H1 (cell line): ENCODE measurements around the gene C2CD3.

Experiments
- BRCA1 ChIP-seq: IDR thresholded peaks from 2 replicates; pipeline ENCODE4 v1.6.1; 2012; ENCODE audit warnings: low read depth, low read length, improper control_type of control experiment
- EP300 ChIP-seq, 2 experiments: IDR thresholded peaks; 1 replicate in 1 of 2; 2 replicates in 1 of 2; pipeline ENCODE4 v1.6.1; 2011 to 2012; ENCODE audit warnings: low read depth in 2 of 2, low read length in 2 of 2, mild to moderate bottlenecking in 2 of 2, borderline replicate concordance in 1 of 2, inconsistent platforms in 1 of 2, moderate library complexity in 1 of 2
- EZH2 ChIP-seq: fragments of 200-600 bp; sonication (generic); IDR thresholded peaks from 2 replicates; pipeline ENCODE4 v1.7.1; 2012; ENCODE audit warnings: low read depth, mild to moderate bottlenecking, moderate library complexity, low read length, inconsistent platforms; ENCODE audit not compliant: severe bottlenecking
- GABPA ChIP-seq: IDR thresholded peaks from 2 replicates; pipeline ENCODE4 v1.6.1; 2011; ENCODE audit warnings: mild to moderate bottlenecking, low read length, moderate library complexity, borderline replicate concordance; ENCODE audit not compliant: insufficient read depth
- HDAC6 ChIP-seq: IDR thresholded peaks from one replicate; pipeline ENCODE4 v1.7.1; 2012; ENCODE audit warnings: low read depth, mild to moderate bottlenecking, inconsistent platforms, low read length, moderate library complexity
- JUND ChIP-seq: IDR thresholded peaks from 2 replicates; pipeline ENCODE4 v1.6.1; 2011; ENCODE audit warnings: mild to moderate bottlenecking, improper control_type of control experiment, low read length
- POLR2A ChIP-seq, 2 experiments: IDR thresholded peaks; 1 replicate in 1 of 2; 2 replicates in 1 of 2; pipeline ENCODE4 v1.6.1; 2011; ENCODE audit warnings: low read depth in 2 of 2, low read length in 2 of 2, mild to moderate bottlenecking in 2 of 2; ENCODE audit errors: control extremely low read depth in 1 of 2
- SUZ12 ChIP-seq: fragments of 200-600 bp; sonication (generic); IDR thresholded peaks from 2 replicates; pipeline ENCODE4 v1.6.1; 2012; ENCODE audit warnings: mild to moderate bottlenecking, inconsistent platforms, low read length, moderate library complexity, mixed read lengths
- TAF1 ChIP-seq: IDR thresholded peaks from 2 replicates; pipeline ENCODE4 v1.6.1; 2011; ENCODE audit warnings: mild to moderate bottlenecking, low read depth, low read length
- TF ChIP-seq, protein P1 (sequence below), 3 experiments: IDR thresholded peaks; 1 replicate in 2 of 3; 2 replicates in 1 of 3; pipeline versions ENCODE4 v1.5.1 to v1.6.1; 2011; ENCODE audit warnings: low read length in 3 of 3, mild to moderate bottlenecking in 3 of 3, inconsistent platforms in 2 of 3, low read depth in 1 of 3, moderate library complexity in 1 of 3; ENCODE audit not compliant: insufficient read depth in 1 of 3; ENCODE audit errors: control extremely low read depth in 1 of 3
- TF ChIP-seq, protein P2 (sequence below): IDR thresholded peaks from 2 replicates; pipeline ENCODE4 v1.6.1; 2011; ENCODE audit warnings: low read depth, mild to moderate bottlenecking, low read length; ENCODE audit not compliant: insufficient read depth

DNA sequence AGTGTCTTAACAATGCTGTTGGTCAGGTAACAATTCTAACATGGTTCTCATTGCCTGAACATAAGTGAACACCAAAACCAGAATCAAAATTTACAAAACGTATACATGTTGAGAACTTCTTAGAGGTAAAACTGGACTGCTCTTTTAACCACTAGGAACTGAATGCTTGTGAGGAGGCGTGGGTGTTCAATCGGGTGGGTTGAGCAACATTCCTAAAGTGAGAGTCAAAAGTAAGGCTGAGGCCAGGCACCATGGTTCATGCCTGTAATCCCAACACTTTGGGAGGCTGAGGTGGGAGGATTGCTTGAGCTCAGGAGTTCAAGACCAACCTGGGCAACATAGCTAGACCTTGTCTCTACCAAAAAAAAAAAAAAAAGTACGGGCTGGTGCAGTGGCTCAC, 11.8 kb upstream of the C2CD3 start:
- no peak for TF ChIP-seq GABPA
- TF ChIP-seq BRCA1, result no peak
- TF ChIP-seq, protein P1, sequence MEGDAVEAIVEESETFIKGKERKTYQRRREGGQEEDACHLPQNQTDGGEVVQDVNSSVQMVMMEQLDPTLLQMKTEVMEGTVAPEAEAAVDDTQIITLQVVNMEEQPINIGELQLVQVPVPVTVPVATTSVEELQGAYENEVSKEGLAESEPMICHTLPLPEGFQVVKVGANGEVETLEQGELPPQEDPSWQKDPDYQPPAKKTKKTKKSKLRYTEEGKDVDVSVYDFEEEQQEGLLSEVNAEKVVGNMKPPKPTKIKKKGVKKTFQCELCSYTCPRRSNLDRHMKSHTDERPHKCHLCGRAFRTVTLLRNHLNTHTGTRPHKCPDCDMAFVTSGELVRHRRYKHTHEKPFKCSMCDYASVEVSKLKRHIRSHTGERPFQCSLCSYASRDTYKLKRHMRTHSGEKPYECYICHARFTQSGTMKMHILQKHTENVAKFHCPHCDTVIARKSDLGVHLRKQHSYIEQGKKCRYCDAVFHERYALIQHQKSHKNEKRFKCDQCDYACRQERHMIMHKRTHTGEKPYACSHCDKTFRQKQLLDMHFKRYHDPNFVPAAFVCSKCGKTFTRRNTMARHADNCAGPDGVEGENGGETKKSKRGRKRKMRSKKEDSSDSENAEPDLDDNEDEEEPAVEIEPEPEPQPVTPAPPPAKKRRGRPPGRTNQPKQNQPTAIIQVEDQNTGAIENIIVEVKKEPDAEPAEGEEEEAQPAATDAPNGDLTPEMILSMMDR (IDR thresholded peaks at IDR 0.05; ENCODE audit: control extremely low read depth in 1 of 3, insufficient read depth in 1 of 3, low read depth in 1 of 3, low read length in 3 of 3), result no peak
- no peak for TF ChIP-seq POLR2A (IDR thresholded peaks at IDR 0.05; ENCODE audit: control extremely low read depth in 1 of 2, low read depth in 2 of 2, low read length in 2 of 2)
- TF ChIP-seq JUND, result no peak
- TF ChIP-seq HDAC6, result no peak
- no peak for TF ChIP-seq TAF1
- no peak for TF ChIP-seq SUZ12
- no peak for TF ChIP-seq EZH2
- no peak for TF ChIP-seq EP300 (IDR thresholded peaks at IDR 0.05; ENCODE audit: borderline replicate concordance in 1 of 2, low read depth in 2 of 2, low read length in 2 of 2)
- TF ChIP-seq, protein P2, sequence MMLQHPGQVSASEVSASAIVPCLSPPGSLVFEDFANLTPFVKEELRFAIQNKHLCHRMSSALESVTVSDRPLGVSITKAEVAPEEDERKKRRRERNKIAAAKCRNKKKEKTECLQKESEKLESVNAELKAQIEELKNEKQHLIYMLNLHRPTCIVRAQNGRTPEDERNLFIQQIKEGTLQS, result no peak
